Fibroblast of skin of left biceps (primary cell): ENCODE data around the gene PCDHA1.

ENCODE experiments used
- DNase-seq, 2 experiments: peaks; one replicate each; pipeline ENCODE4 v3.0.0-alpha.2; 2013; ENCODE audit warnings: low read depth in 2 of 2

PCDHA1 gene

GRCh38 chr5:141041427-141041785 is 255.5 kb downstream of the PCDHA1 start:
- DNase-seq: no peak

- no peak for DNase-seq
Measured at GRCh38 chr5:141042555-141042954, 256.6 kb downstream of the PCDHA1 start.

- DNase-seq: no peak
Measured at GRCh38 chr5:141050622-141051520, 264.9 kb downstream of the PCDHA1 start, which contains the start of gene PCDHB1. PCDHB1 (plus strand) TSS chr5:141051374; CDS start chr5:141051471, 97 bp downstream.

- no peak for DNase-seq
Measured at GRCh38 chr5:141051521-141051866, 265.6 kb downstream of the PCDHA1 start.
